GM12878 (cell line): ENCODE data around the gene BTBD7. TPM values are rescaled to one million over a fixed set of nuclear protein-coding genes. Genes with fewer than 3 reads are reported as not detected.

ENCODE experiments used
- ATAC-seq: fragments of 200-7000 bp; cut with Tn5 transposase; 3 replicates; pipeline ENCODE4 v1.9.1; 2020; ENCODE audit warnings: mild to moderate bottlenecking, moderate library complexity
- BruUV-seq: library from RNA; stranded (reverse); fragments of 400-500 nt; replicated peaks from 2 replicates; lab custom pipeline; 2021; lab: Mats Ljungman, UMichigan
- CTCF ChIA-PET: fragments of 300-600 bp; sonication (Branson Sonifier 250); formaldehyde crosslinking; extraction: SDS; loops from one replicate; lab custom pipeline; 2021; ENCODE audit warnings: inconsistent platforms; lab: Yijun Ruan, JAX
- POLR2A ChIA-PET: fragments of 350-600 bp; formaldehyde crosslinking; extraction: SDS; loops from one replicate; lab custom pipeline; 2021; ENCODE audit warnings: inconsistent platforms; lab: Charles Lee
- RAD21 ChIA-PET: fragments of 300-600 bp; sonication (Branson Sonifier 250); formaldehyde crosslinking; loops from one replicate; lab custom pipeline; 2023; ENCODE audit warnings: antibody characterized with exemption; ENCODE audit not compliant: unreplicated experiment; lab: Charles Lee
- SMC1A ChIA-PET: fragments of 300-600 bp; sonication (Branson Sonifier 250); formaldehyde crosslinking; loops from one replicate; lab custom pipeline; 2023; ENCODE audit not compliant: unreplicated experiment, uncharacterized antibody; lab: Charles Lee
- DNase-seq: peaks from one replicate; pipeline ENCODE4 v3.0.0-alpha.2; 2011; ENCODE audit warnings: low read depth, low spot score
- FAIRE-seq: peaks from 3 replicates; lab custom pipeline; 2011; peaks lifted over from hg19 to GRCh38; lab: Jason Lieb, UNC
- H2AFZ ChIP-seq: 2 replicates; pipeline ENCODE4 v1.6.0; 2011; ENCODE audit warnings: low read depth, low read length, control low read depth; ENCODE audit not compliant: control insufficient read depth
- H3K27ac ChIP-seq: 2 replicates; pipeline ENCODE4 v1.5.1; 2011; ENCODE audit warnings: control low read depth; ENCODE audit not compliant: control insufficient read depth, insufficient read depth
- H3K27me3 ChIP-seq, 2 experiments: replicated peaks in 1 of 2; 2 replicates each; pipeline versions ENCODE4 v1.6.0 to v1.6.1; 2011; ENCODE audit warnings: low read length in 1 of 2; ENCODE audit not compliant: control insufficient read depth in 2 of 2, insufficient read depth in 2 of 2
- H3K36me3 ChIP-seq, 2 experiments: 2 replicates each; pipeline ENCODE4 v1.5.1; 2011; ENCODE audit warnings: low read length in 1 of 2; ENCODE audit not compliant: control insufficient read depth in 2 of 2, insufficient read depth in 2 of 2
- H3K4me1 ChIP-seq: 2 replicates; pipeline ENCODE4 v1.6.1; 2011; ENCODE audit warnings: mild to moderate bottlenecking, low read length, moderate library complexity, mixed read lengths; ENCODE audit not compliant: control insufficient read depth, insufficient read depth
- H3K4me2 ChIP-seq: 2 replicates; pipeline ENCODE4 v1.6.0; 2011; ENCODE audit warnings: control low read depth; ENCODE audit not compliant: control insufficient read depth, insufficient read depth
- H3K4me3 ChIP-seq: fragments of 200-600 bp; sonication (generic); 2 replicates; pipeline ENCODE4 v1.5.1; 2016
- H3K79me2 ChIP-seq: 2 replicates; pipeline ENCODE4 v1.6.0; 2011; ENCODE audit warnings: low read length; ENCODE audit not compliant: control insufficient read depth, insufficient read depth
- H3K9ac ChIP-seq: 2 replicates; pipeline ENCODE4 v1.8.0; 2011; ENCODE audit warnings: low read length, control low read depth, mixed read lengths; ENCODE audit not compliant: control insufficient read depth, insufficient read depth
- H3K9me3 ChIP-seq: replicated peaks from 3 replicates; pipeline ENCODE4 v1.5.1; 2011; ENCODE audit warnings: mild to moderate bottlenecking, low read length; ENCODE audit not compliant: control insufficient read depth, insufficient read depth
- H4K20me1 ChIP-seq: 2 replicates; pipeline ENCODE4 v1.6.0; 2011; ENCODE audit not compliant: control insufficient read depth, insufficient read depth
- BCL3 ChIP-seq: IDR thresholded peaks from 2 replicates; pipeline ENCODE4 v1.6.1; 2011; ENCODE audit warnings: borderline replicate concordance, low read depth, mild to moderate bottlenecking, moderate library complexity, low read length; ENCODE audit not compliant: insufficient read depth, poor library complexity, severe bottlenecking
- BMI1 ChIP-seq: fragments of 450-650 bp; IDR thresholded peaks from 2 replicates; pipeline ENCODE4 v1.6.1; 2016; ENCODE audit warnings: mild to moderate bottlenecking, moderate library complexity, borderline replicate concordance
- CBX5 ChIP-seq: sonication (generic); IDR thresholded peaks from 2 replicates; pipeline ENCODE4 v1.6.1; 2016; ENCODE audit warnings: low read depth, moderate library complexity, mild to moderate bottlenecking, inconsistent platforms
- CREM ChIP-seq: IDR thresholded peaks from 2 replicates; pipeline ENCODE4 v1.6.1; 2014; ENCODE audit warnings: antibody characterized with exemption, low read depth
- FOS ChIP-seq: IDR thresholded peaks from 3 replicates; pipeline ENCODE4 v1.6.1; 2011; ENCODE audit warnings: borderline replicate concordance; ENCODE audit not compliant: insufficient read length; ENCODE audit errors: extremely low read depth
- GATAD2B ChIP-seq: fragments of 450-650 bp; conservative IDR thresholded peaks from 2 replicates; pipeline ENCODE4 v1.6.1; 2017; ENCODE audit warnings: low read depth, mild to moderate bottlenecking, moderate library complexity
- KLF5 ChIP-seq: fragments of 450-650 bp; IDR thresholded peaks from 2 replicates; pipeline ENCODE4 v1.6.1; 2014; ENCODE audit warnings: mild to moderate bottlenecking; ENCODE audit not compliant: partially characterized antibody
- MYB ChIP-seq: fragments of 150-350 bp; IDR thresholded peaks from 2 replicates; pipeline ENCODE4 v1.6.1; 2014; ENCODE audit warnings: mild to moderate bottlenecking, low read depth, low read length, borderline replicate concordance
- PAX5 ChIP-seq: IDR thresholded peaks from 2 replicates; pipeline ENCODE4 v1.6.1; 2011; ENCODE audit warnings: low read depth, low read length, borderline replicate concordance
- USF1 ChIP-seq: IDR thresholded peaks from 2 replicates; pipeline ENCODE4 v1.6.1; 2011; ENCODE audit warnings: borderline replicate concordance, low read depth, mild to moderate bottlenecking, moderate library complexity, mixed read lengths, low read length; ENCODE audit not compliant: insufficient read depth; ENCODE audit errors: extremely low read length
- ZBTB33 ChIP-seq: fragments of 450-650 bp; IDR thresholded peaks from 2 replicates; pipeline ENCODE4 v1.6.1; 2017; ENCODE audit warnings: mild to moderate bottlenecking
- ZNF217 ChIP-seq: fragments of 450-650 bp; IDR thresholded peaks from 2 replicates; pipeline ENCODE4 v1.6.1; 2017; ENCODE audit warnings: antibody characterized with exemption, mild to moderate bottlenecking
- WGBS: methylation state at CpG from one replicate; pipeline ENCODE4 v1.1.6; 2016; ENCODE audit warnings: low lambda C conversion rate; ENCODE audit not compliant: insufficient replicate concordance, insufficient coverage; ENCODE audit errors: missing lambda C conversion rate; 5-methylcytosine and 5-hydroxymethylcytosine counted together
- in situ Hi-C: fragments of 300-500 bp; cut with MboI; formaldehyde crosslinking; loops from 9 replicates; pipeline ENCODE4 v1.14.3; 2018; ENCODE audit warnings: mixed read lengths
- intact Hi-C: fragments of 100-400 bp; cut with micrococcal nuclease; formaldehyde crosslinking; loops from one replicate; pipeline ENCODE4 v1.14.2; 2022; ENCODE audit not compliant: unreplicated experiment
- polyA plus RNA-seq, 11 experiments: library from polyadenylated mRNA; depleted of rRNA in 4 of 11; unstranded in 6 of 11; stranded (reverse) in 5 of 11; fragments of >200 nt; fragmentation: Nextera tagmentation in 4 of 11; fragmentation: Illumina TruSeq in 1 of 11; extraction: Ambion mirVana in 4 of 11; extraction: Trizol in 1 of 11; gene quantifications; 1 replicate in 1 of 11; 2 replicates in 10 of 11; pipeline versions ENCODE4 v1.2.1 to v1.2.3, GENCODE V29; 2011 to 2016; ENCODE audit warnings: inconsistent platforms in 2 of 11, missing spikeins in 2 of 11, low read depth in 1 of 11
- total RNA-seq, 4 experiments: library from RNA; depleted of rRNA in 3 of 4; stranded (reverse); fragments of >200 nt in 3 of 4; fragmentation: Illumina TruSeq in 1 of 4; extraction: Trizol in 1 of 4; gene quantifications; 2 replicates each; pipeline versions ENCODE4 v1.2.1 to v1.2.3, GENCODE V29; 2013 to 2021

The BTBD7 gene
- total and polyA plus RNA-seq, 10 of the 15 experiments (the other 5 are each of a cell fraction or from before 2014, with no cell fraction given) = 3.6 to 17.0 (median 9.6) TPM

GRCh38 chr14:93346926-93347721 is 14.3 kb upstream of the BTBD7 start, which contains the start of gene COX8C:
Gene COX8C, plus strand, starts transcription at chr14:93347182. Its CDS starts 87 bp downstream, at chr14:93347269.
- RAD21 ChIA-PET = no interaction called here

GRCh38 chr14:93343797-93344196 is 11.0 kb upstream of the BTBD7 start:
- intact Hi-C loops (no loop called here), in situ Hi-C loops (no loop called here)
- BruUV-seq = no TSS peak
- ChIA-PET RAD21 (interaction anchor here (0.6 kb wide), 1 partner anchor 297 kb away, joined by 3 read pairs; no protein-coding TSS in a partner anchor), CTCF (interaction anchor here (0.7 to 0.8 kb wide), 2 partner anchors 13 to 109 kb away, joined by 3 read pairs; no protein-coding TSS in a partner anchor), SMC1A (interaction anchor here (0.8 kb wide), 1 partner anchor 25 kb away, joined by 3 read pairs; no protein-coding TSS in a partner anchor), POLR2A (no interaction called here)
- Histone ChIP-seq H3K79me2 (no peaks in the 10 kb centered on the region), H3K9me3 (peaks cover 8% of the 10 kb centered on the region; the same call in 2 of the 3 replicates), H2AFZ (no peak overlapping the region), H3K27ac (no peak overlapping the region), H3K9ac (no peak overlapping the region), H3K27me3 (no peaks in the 10 kb centered on the region), H3K4me1 (no peaks in the 10 kb centered on the region), H3K4me2 (no peak overlapping the region), H3K36me3 (no peaks in the 10 kb centered on the region), H3K4me3 (no peak overlapping the region), H4K20me1 (no peaks in the 10 kb centered on the region)
- DNase-seq (no peak), ATAC-seq (no peak), FAIRE-seq (no peak)
- 97% methylated on average over 2 of the region's 2 CpGs for WGBS
- no peak for TF ChIP-seq BCL3
- TF ChIP-seq USF1 = no peak
- TF ChIP-seq FOS = no peak
- no peak for TF ChIP-seq KLF5
- TF ChIP-seq ZNF217 = no peak
- TF ChIP-seq ZBTB33 = no peak
- TF ChIP-seq PAX5 = no peak

More at GRCh38 chr14:93346926-93347721, 14.3 kb upstream of the BTBD7 start, which contains the start of gene COX8C:
- ATAC-seq (no peak), DNase-seq (no peak), FAIRE-seq (no peak)
- Histone ChIP-seq H3K79me2 (no peaks in the 10 kb centered on the region), H3K9me3 (peaks cover 1% of the 10 kb centered on the region; the same call in 2 of the 3 replicates), H3K36me3 (no peaks in the 10 kb centered on the region), H3K9ac (no peak within 1 kb of the TSS), H4K20me1 (no peaks in the 10 kb centered on the region), H3K4me2 (no peak within 1 kb of the TSS), H3K27me3 (no peaks in the 10 kb centered on the region), H3K4me1 (no peaks in the 10 kb centered on the region), H3K27ac (no peak within 1 kb of the TSS), H2AFZ (no peak within 1 kb of the TSS), H3K4me3 (no peak within 1 kb of the TSS)
- ChIA-PET SMC1A (interaction anchor here (1.2 to 1.5 kb wide), 2 partner anchors 16 to 51 kb away, joined by 3 to 4 read pairs; no protein-coding TSS in a partner anchor), CTCF (interaction anchor here (0.9 kb wide), 1 partner anchor 35 kb away, joined by 3 read pairs; no protein-coding TSS in a partner anchor), POLR2A (no interaction called here)
- intact Hi-C loops (no loop called here), in situ Hi-C loops (no loop called here)
- TF ChIP-seq BMI1 = no peak
- no peak for TF ChIP-seq CBX5
- no peak for TF ChIP-seq MYB
- no peak for TF ChIP-seq CREM
- no peak for TF ChIP-seq GATAD2B
- BruUV-seq = no TSS peak
- WGBS = 91% methylated on average over 57 of the region's 60 CpGs
